ENCODE data around the gene SLC38A6. TPM values are rescaled to one million over a fixed set of nuclear protein-coding genes. Genes with fewer than 3 reads are reported as not detected.

Gene SLC38A6
- total RNA-seq, 1 experiment from 2014 or later = 6.0 TPM

DNA sequence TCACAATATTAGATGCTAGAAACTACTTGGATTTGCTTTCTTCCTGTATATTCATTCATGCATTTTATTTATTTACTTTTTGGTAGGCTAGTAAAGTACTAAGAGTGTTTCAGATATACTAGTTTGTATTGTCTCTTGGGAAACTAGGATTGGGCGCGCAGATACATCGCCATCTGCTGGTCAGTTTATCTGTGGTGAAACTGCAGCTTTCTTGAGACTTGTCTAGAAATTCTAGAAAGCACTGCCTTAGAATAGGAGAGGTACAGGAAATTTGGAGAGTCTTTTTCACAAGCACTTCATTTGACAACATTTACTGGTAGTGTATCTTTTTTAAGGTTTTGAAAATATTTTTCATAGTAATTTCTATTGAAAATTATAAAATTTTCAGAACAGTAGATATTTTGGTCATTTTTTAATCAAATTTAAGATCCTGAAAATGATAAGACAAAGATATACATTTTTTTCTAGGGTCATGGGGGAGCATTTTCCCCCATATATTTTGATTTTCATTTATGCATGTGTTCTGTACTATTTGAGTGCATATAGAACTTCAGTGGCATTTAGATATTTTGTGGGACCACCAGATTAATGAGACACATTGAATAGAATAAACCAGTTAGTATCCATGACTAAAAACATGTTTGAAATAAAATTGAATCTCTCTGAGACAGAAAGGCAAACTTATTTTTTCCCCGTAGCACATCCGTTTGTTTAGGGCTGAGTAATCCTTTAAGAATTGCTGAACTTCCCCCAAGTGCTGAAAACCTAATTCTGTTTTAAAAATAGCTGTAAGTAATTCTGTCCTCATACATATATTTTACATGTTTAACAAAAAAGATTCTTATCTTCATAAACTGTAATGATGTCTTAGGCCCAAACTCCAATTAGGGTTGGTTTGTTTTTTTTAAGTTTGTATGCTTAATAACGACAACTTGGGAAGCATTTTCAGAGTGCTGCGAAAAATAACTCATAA, 44.5 kb downstream of the SLC38A6 start:
- Histone ChIP-seq H4K5ac (ENCODE audit: insufficient read length, low read depth, low read length) (no peak overlapping the region), H3K23me2 (ENCODE audit: insufficient read length, low read depth, low read length, poor library complexity, severe bottlenecking) (no peaks in the 10 kb centered on the region), H3K4ac (ENCODE audit: low read depth, low read length) (no peak overlapping the region), H2AK5ac (ENCODE audit: insufficient read length, low read length) (no peak overlapping the region), H3K9ac (ENCODE audit: extremely low read depth, insufficient read length, low read length) (no peak overlapping the region), H2BK12ac (ENCODE audit: insufficient read length, low read depth, low read length) (no peak overlapping the region), H4K20me1 (ENCODE audit: control insufficient read depth, insufficient read depth, insufficient read length) (no peaks in the 10 kb centered on the region), H3K79me1 (ENCODE audit: insufficient read depth, low read depth, low read length, poor library complexity, severe bottlenecking) (no peaks in the 10 kb centered on the region), H4K91ac (ENCODE audit: insufficient read length, low read depth, low read length) (no peak overlapping the region), H3K14ac (ENCODE audit: insufficient read depth, low read length) (no peak overlapping the region), H3K18ac (ENCODE audit: insufficient read length, low read depth, low read length) (no peak overlapping the region), H2BK15ac (ENCODE audit: low read depth, low read length) (no peak overlapping the region), H2BK5ac (ENCODE audit: insufficient read length, low read length) (no peak overlapping the region), H3K23ac (ENCODE audit: insufficient read length, low read depth, low read length) (no peak overlapping the region), H3K4me1 (ENCODE audit: insufficient read depth, low read length) (no peaks in the 10 kb centered on the region), H2AFZ (ENCODE audit: low read length) (no peak overlapping the region), H3K27ac (ENCODE audit: insufficient read length, low read depth, low read length) (no peak overlapping the region), H3T11ph (ENCODE audit: low read length) (no peak overlapping the region), H2BK20ac (ENCODE audit: low read depth, low read length, poor library complexity, severe bottlenecking) (no peak overlapping the region), H3K27me3 (ENCODE audit: insufficient read depth, low read length) (no peaks in the 10 kb centered on the region), H4K8ac (replicated peaks; ENCODE audit: insufficient read length, low read depth, low read length) (no peak overlapping the region), H3K4me2 (ENCODE audit: insufficient read depth, insufficient read length, low read length) (no peak overlapping the region), H3K56ac (ENCODE audit: insufficient read length, low read depth, low read length) (no peak overlapping the region), H3K79me2 (ENCODE audit: insufficient read depth, low read length) (no peaks in the 10 kb centered on the region), H2BK120ac (ENCODE audit: low read depth, low read length, poor library complexity, severe bottlenecking) (no peak overlapping the region), H3K9me3 (ENCODE audit: control insufficient read depth, low read depth, low read length) (no peaks in the 10 kb centered on the region)
- Mint-ChIP-seq H3K36me3 (ENCODE audit: insufficient read depth in 1 of 3, low read depth in 3 of 3) (no peaks in the 10 kb centered on the region), H3K27ac (no peak overlapping the region), H3K9me3 (no peaks in the 10 kb centered on the region), H3K4me3 (no peak overlapping the region), H3K27me3 (ENCODE audit: low read depth) (no peaks in the 10 kb centered on the region), H3K4me1 (peaks cover 0 to 6% of the 10 kb centered on the region in 2 experiments; a peak in 1 of 4 replicates)
- peak; percentile 44 for DNase-seq
- TF ChIP-seq, protein P1, sequence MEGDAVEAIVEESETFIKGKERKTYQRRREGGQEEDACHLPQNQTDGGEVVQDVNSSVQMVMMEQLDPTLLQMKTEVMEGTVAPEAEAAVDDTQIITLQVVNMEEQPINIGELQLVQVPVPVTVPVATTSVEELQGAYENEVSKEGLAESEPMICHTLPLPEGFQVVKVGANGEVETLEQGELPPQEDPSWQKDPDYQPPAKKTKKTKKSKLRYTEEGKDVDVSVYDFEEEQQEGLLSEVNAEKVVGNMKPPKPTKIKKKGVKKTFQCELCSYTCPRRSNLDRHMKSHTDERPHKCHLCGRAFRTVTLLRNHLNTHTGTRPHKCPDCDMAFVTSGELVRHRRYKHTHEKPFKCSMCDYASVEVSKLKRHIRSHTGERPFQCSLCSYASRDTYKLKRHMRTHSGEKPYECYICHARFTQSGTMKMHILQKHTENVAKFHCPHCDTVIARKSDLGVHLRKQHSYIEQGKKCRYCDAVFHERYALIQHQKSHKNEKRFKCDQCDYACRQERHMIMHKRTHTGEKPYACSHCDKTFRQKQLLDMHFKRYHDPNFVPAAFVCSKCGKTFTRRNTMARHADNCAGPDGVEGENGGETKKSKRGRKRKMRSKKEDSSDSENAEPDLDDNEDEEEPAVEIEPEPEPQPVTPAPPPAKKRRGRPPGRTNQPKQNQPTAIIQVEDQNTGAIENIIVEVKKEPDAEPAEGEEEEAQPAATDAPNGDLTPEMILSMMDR (conservative IDR thresholded peaks at IDR 0.05) = peak; percentile 95
- WGBS (ENCODE audit: extremely low coverage, insufficient read length, low lambda C conversion rate) = no CpG with 5 or more reads among the region's 7 CpGs
